Measurements from ENCODE around the gene GBX1.

The GBX1 gene

GRCh38 chr7:151124899-151125399 lies 42.5 kb downstream of the GBX1 start:
- H3K36me3 ChIP-seq (ENCODE audit: control insufficient read depth, insufficient read depth, low read length) = no peaks in the 10 kb centered on the region

GRCh38 chr7:151124481-151124880 lies 43.0 kb downstream of the GBX1 start:
- Histone ChIP-seq H3K27ac (no peak overlapping the region), H3K36me3 (ENCODE audit: control insufficient read depth, insufficient read depth, low read length) (no peaks in the 10 kb centered on the region), H3K27me3 (ENCODE audit: control insufficient read depth, insufficient read depth, low read length) (no peaks in the 10 kb centered on the region), H3K4me3 (ENCODE audit: low read depth, low read length) (no peak overlapping the region), H2AFZ (no peak overlapping the region), H3K4me2 (ENCODE audit: low read length) (no peak overlapping the region), H3K9ac (no peak overlapping the region), H3K9me3 (ENCODE audit: control insufficient read depth, low read length) (no peaks in the 10 kb centered on the region), H3K79me2 (peaks cover 25% of the 10 kb centered on the region), H3K4me1 (no peaks in the 10 kb centered on the region)
- TF ChIP-seq CTCF (IDR thresholded peaks at IDR 0.05) = no peak

More at GRCh38 chr7:151124899-151125399, 42.5 kb downstream of the GBX1 start:
- TF ChIP-seq CTCF (IDR thresholded peaks at IDR 0.05) = no peak
- Histone ChIP-seq H3K9ac (no peak overlapping the region), H3K4me1 (no peaks in the 10 kb centered on the region), H3K4me3 (ENCODE audit: low read depth, low read length) (no peak overlapping the region), H3K27ac (no peak overlapping the region), H2AFZ (no peak overlapping the region), H3K9me3 (ENCODE audit: control insufficient read depth, low read length) (no peaks in the 10 kb centered on the region), H3K27me3 (ENCODE audit: control insufficient read depth, insufficient read depth, low read length) (no peaks in the 10 kb centered on the region), H3K4me2 (ENCODE audit: low read length) (no peak overlapping the region), H3K79me2 (peaks cover 26% of the 10 kb centered on the region)

- Histone ChIP-seq H3K4me1 (no peaks in the 10 kb centered on the region), H3K36me3 (ENCODE audit: control insufficient read depth, insufficient read depth, low read length) (no peaks in the 10 kb centered on the region)
- peak; percentile 99 for TF ChIP-seq CTCF (IDR thresholded peaks at IDR 0.05)
These were observed 43.6 kb downstream of the GBX1 start for GRCh38 chr7:151123822-151124464.

GRCh38 chr7:151123158-151123821 lies 44.2 kb downstream of the GBX1 start:
- Histone ChIP-seq H3K36me3 (ENCODE audit: control insufficient read depth, insufficient read depth, low read length) (no peaks in the 10 kb centered on the region), H3K27me3 (ENCODE audit: control insufficient read depth, insufficient read depth, low read length) (no peaks in the 10 kb centered on the region)

More at GRCh38 chr7:151123822-151124464, 43.6 kb downstream of the GBX1 start:
- Histone ChIP-seq H3K4me3 (ENCODE audit: low read depth, low read length) (no peak overlapping the region), H3K9me3 (ENCODE audit: control insufficient read depth, low read length) (no peaks in the 10 kb centered on the region), H3K4me2 (ENCODE audit: low read length) (no peak overlapping the region), H2AFZ (no peak overlapping the region), H3K27ac (no peak overlapping the region), H3K27me3 (ENCODE audit: control insufficient read depth, insufficient read depth, low read length) (no peaks in the 10 kb centered on the region), H3K9ac (no peak overlapping the region), H3K79me2 (peaks cover 22% of the 10 kb centered on the region)

More at GRCh38 chr7:151123158-151123821, 44.2 kb downstream of the GBX1 start:
- Histone ChIP-seq H3K9me3 (ENCODE audit: control insufficient read depth, low read length) (no peaks in the 10 kb centered on the region), H3K9ac (no peak overlapping the region), H3K4me1 (no peaks in the 10 kb centered on the region), H3K4me2 (ENCODE audit: low read length) (no peak overlapping the region), H2AFZ (no peak overlapping the region), H3K27ac (no peak overlapping the region), H3K79me2 (peaks cover 17% of the 10 kb centered on the region), H3K4me3 (ENCODE audit: low read depth, low read length) (no peak overlapping the region)
- TF ChIP-seq CTCF (IDR thresholded peaks at IDR 0.05) = no peak

Data from parathyroid adenoma (tissue), 2 donors.